ENCODE data around the gene VWA5B1. TPM values are rescaled to one million over a fixed set of nuclear protein-coding genes. Genes with fewer than 3 reads are reported as not detected.

Gene VWA5B1
- total RNA-seq, 1 donor from 2014 or later, result not detected

- no peaks in the 10 kb centered on the region for H3K9me3 ChIP-seq
- no peaks in the 10 kb centered on the region for H3K27me3 ChIP-seq
- intact Hi-C loops (cut with DNase I), result no loop called here
- H3K4me3 ChIP-seq, result no peak overlapping the region
- no peaks in the 10 kb centered on the region for H3K36me3 ChIP-seq
- no peak for DNase-seq (ENCODE audit: extremely low spot score in 2 of 2)
- H3K4me1 ChIP-seq, result peaks cover 5% of the 10 kb centered on the region
- no peak for TF ChIP-seq POLR2AphosphoS5 (IDR thresholded peaks at IDR 0.05; ENCODE audit: insufficient read depth in 1 of 2, low read depth in 1 of 2)
- TF ChIP-seq, protein P1, sequence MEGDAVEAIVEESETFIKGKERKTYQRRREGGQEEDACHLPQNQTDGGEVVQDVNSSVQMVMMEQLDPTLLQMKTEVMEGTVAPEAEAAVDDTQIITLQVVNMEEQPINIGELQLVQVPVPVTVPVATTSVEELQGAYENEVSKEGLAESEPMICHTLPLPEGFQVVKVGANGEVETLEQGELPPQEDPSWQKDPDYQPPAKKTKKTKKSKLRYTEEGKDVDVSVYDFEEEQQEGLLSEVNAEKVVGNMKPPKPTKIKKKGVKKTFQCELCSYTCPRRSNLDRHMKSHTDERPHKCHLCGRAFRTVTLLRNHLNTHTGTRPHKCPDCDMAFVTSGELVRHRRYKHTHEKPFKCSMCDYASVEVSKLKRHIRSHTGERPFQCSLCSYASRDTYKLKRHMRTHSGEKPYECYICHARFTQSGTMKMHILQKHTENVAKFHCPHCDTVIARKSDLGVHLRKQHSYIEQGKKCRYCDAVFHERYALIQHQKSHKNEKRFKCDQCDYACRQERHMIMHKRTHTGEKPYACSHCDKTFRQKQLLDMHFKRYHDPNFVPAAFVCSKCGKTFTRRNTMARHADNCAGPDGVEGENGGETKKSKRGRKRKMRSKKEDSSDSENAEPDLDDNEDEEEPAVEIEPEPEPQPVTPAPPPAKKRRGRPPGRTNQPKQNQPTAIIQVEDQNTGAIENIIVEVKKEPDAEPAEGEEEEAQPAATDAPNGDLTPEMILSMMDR (IDR thresholded peaks at IDR 0.05), result no peak
- TF ChIP-seq POLR2A (IDR thresholded peaks at IDR 0.05), result no peak
- H3K27ac ChIP-seq, result no peak overlapping the region
Observed at GRCh38 chr1:20325844-20326420, 35.3 kb downstream of the VWA5B1 start.

DNA sequence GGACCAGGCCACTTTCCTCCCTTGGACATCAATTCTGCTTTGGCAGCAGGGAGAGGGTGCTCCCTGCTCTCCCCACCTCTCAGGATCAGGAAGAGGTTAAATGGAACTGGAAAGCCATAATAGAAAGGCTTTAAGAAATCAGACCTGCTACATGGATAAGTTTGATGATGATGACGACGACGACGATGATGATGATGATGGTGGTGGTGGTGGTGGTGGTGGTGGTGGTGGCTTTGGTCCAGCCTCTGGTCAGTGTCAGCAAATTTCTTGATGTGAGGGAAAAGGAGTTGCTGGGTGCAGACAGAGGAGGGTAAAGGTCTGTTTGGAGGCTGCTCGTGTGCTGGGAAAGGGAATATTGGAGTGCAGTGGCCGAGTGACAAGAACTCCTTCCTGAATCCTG, 36.8 kb downstream of the VWA5B1 start:
- TF ChIP-seq POLR2A (IDR thresholded peaks at IDR 0.05), result no peak
- TF ChIP-seq, protein P1 (IDR thresholded peaks at IDR 0.05), result no peak
- no peak for TF ChIP-seq POLR2AphosphoS5 (IDR thresholded peaks at IDR 0.05; ENCODE audit: insufficient read depth in 1 of 2, low read depth in 1 of 2)
- no peaks in the 10 kb centered on the region for H3K9me3 ChIP-seq
- H3K36me3 ChIP-seq, result no peaks in the 10 kb centered on the region
- no peak for DNase-seq (ENCODE audit: extremely low spot score in 2 of 2)
- no peak overlapping the region for H3K27ac ChIP-seq
- intact Hi-C loops (cut with DNase I), result no loop called here
- H3K4me1 ChIP-seq, result peaks cover 5% of the 10 kb centered on the region
- H3K4me3 ChIP-seq, result no peak overlapping the region
- H3K27me3 ChIP-seq, result no peaks in the 10 kb centered on the region

DNA sequence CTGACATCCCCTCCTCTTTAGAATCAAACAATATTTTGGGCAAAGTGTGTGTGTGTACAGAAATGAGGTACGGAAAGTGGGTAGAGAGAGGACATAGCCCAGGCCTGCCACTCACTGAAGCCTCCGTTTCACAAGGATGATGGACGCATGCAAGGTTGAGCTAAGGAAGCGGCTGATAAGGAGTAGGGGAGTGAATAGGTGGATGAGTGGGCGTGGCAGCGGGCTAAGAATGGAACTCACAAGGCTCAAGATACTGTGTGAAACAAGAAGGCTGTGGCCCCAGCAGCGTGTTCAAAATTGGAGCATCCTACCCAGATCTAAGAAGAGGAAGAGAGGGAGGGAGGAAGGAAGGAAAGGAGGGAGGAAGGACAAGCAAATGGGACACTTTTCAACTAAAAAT, 37.5 kb downstream of the VWA5B1 start:
- H3K4me1 ChIP-seq, result peaks cover 5% of the 10 kb centered on the region
- no peaks in the 10 kb centered on the region for H3K36me3 ChIP-seq
- intact Hi-C loops (cut with DNase I), result no loop called here
- H3K9me3 ChIP-seq, result no peaks in the 10 kb centered on the region
- no peaks in the 10 kb centered on the region for H3K27me3 ChIP-seq
- no peak for DNase-seq (ENCODE audit: extremely low spot score in 2 of 2)
- TF ChIP-seq POLR2A (IDR thresholded peaks at IDR 0.05), result no peak
- TF ChIP-seq, protein P1 (IDR thresholded peaks at IDR 0.05), result no peak
- TF ChIP-seq POLR2AphosphoS5 (IDR thresholded peaks at IDR 0.05; ENCODE audit: insufficient read depth in 1 of 2, low read depth in 1 of 2), result no peak
- no peak overlapping the region for H3K27ac ChIP-seq
- no peak overlapping the region for H3K4me3 ChIP-seq

DNA sequence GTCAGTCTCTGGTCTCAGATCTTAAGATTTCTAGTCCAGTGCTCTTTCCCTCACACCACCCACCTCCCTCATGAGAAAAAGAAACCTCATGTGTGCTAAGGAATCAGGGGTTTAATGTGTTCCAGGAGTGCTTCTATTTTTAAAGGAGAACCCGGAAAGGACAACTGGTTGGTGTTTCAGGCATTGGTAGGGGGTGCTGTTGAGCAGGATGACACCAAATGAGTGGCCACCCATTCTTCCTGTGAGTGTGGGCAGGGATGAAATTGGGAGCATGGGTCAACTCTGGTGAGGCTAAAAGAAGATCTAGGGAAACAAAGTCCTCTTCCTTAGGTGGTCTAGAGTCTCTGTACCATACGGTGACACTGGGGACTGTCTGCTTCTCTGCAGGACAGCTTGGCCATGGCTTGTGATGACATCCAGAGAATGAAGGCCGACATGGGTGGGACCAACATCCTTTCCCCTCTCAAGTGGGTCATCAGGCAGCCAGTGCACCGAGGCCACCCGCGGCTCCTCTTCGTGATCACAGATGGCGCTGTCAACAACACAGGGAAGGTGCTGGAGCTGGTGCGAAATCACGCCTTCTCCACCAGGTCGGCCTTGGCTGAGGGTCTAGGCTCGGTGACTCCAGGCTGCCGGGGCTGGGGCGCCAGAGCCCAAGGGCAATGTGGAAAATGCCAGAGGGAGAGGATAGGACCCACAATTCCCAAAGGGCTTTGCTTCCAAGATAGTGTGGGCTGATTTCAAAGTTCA, 39.3 kb downstream of the VWA5B1 start:
- intact Hi-C loops (cut with DNase I), result no loop called here
- Histone ChIP-seq H3K27ac (no peak overlapping the region), H3K4me1 (peaks cover 5% of the 10 kb centered on the region), H3K27me3 (no peaks in the 10 kb centered on the region), H3K36me3 (no peaks in the 10 kb centered on the region), H3K9me3 (no peaks in the 10 kb centered on the region), H3K4me3 (no peak overlapping the region)
- DNase-seq (ENCODE audit: extremely low spot score in 2 of 2), result no peak
- TF ChIP-seq POLR2AphosphoS5 (IDR thresholded peaks at IDR 0.05; ENCODE audit: insufficient read depth in 1 of 2, low read depth in 1 of 2), result no peak
- TF ChIP-seq, protein P1 (IDR thresholded peaks at IDR 0.05), result no peak
- TF ChIP-seq POLR2A (IDR thresholded peaks at IDR 0.05), result no peak

GRCh38 chr1:20334103-20334502, 43.4 kb downstream of the VWA5B1 start:
- Histone ChIP-seq H3K36me3 (no peaks in the 10 kb centered on the region), H3K27me3 (no peaks in the 10 kb centered on the region), H3K9me3 (no peaks in the 10 kb centered on the region), H3K4me3 (no peak overlapping the region), H3K27ac (no peak overlapping the region), H3K4me1 (no peaks in the 10 kb centered on the region)
- TF ChIP-seq POLR2A (IDR thresholded peaks at IDR 0.05) (no peak), POLR2AphosphoS5 (IDR thresholded peaks at IDR 0.05; ENCODE audit: insufficient read depth in 1 of 2, low read depth in 1 of 2) (no peak)
- TF ChIP-seq, protein P1 (IDR thresholded peaks at IDR 0.05), result no peak
- DNase-seq (ENCODE audit: extremely low spot score in 2 of 2), result no peak
- intact Hi-C loops (cut with DNase I), result no loop called here

Measured in vagina (tissue), 2 donors.